Body of pancreas (tissue), 4 donors: ENCODE measurements around the gene KIF1B. TPM values are rescaled to one million over a fixed set of nuclear protein-coding genes. Genes with fewer than 3 reads are reported as not detected.

Source experiments
- ATAC-seq: fragments of 150-250 bp; one replicate; pipeline ENCODE4 v1.9.1; 2016
- DNase-seq, 4 donors: peaks; one replicate each; pipeline ENCODE4 v3.0.0-alpha.2; 2019
- H3K27ac ChIP-seq, 4 donors: fragments of 200-600 bp; sonication (generic); 1 replicate in 3 of 4; 2 replicates in 1 of 4; pipeline versions ENCODE4 v1.5.1 to v1.6.1; 2016 to 2019; ENCODE audit warnings: mild to moderate bottlenecking in 1 of 4, mixed read lengths in 1 of 4, moderate library complexity in 1 of 4
- H3K27me3 ChIP-seq, 2 donors: fragments of 200-600 bp; sonication (generic); one replicate each; pipeline ENCODE4 v1.6.0; 2016; ENCODE audit warnings: mild to moderate bottlenecking in 1 of 2
- H3K36me3 ChIP-seq, 2 donors: fragments of 200-600 bp; sonication (generic); replicated peaks in 1 of 2; 2 replicates each; pipeline ENCODE4 v1.5.1; 2016; ENCODE audit warnings: low read depth in 2 of 2; ENCODE audit not compliant: insufficient read depth in 1 of 2
- H3K4me1 ChIP-seq: fragments of 200-600 bp; sonication (generic); one replicate; pipeline ENCODE4 v1.6.0; 2016
- H3K4me3 ChIP-seq, 2 donors: fragments of 200-600 bp; sonication (generic); 1 replicate in 1 of 2; 2 replicates in 1 of 2; pipeline ENCODE4 v1.5.1; 2016 to 2019
- H3K9me3 ChIP-seq, 3 donors: fragments of 200-600 bp; sonication (generic); 1 replicate in 2 of 3; 2 replicates in 1 of 3; pipeline ENCODE4 v1.5.1; 2016
- POLR2A ChIP-seq, 3 donors: fragments of 450-650 bp; IDR thresholded peaks; one replicate each; pipeline ENCODE4 v1.6.1; 2016; ENCODE audit warnings: antibody characterized with exemption in 3 of 3, mild to moderate bottlenecking in 2 of 3
- WGBS, 2 donors: methylation state at CpG; one replicate each; pipeline ENCODE4 v1.1.5; 2017; 5-methylcytosine and 5-hydroxymethylcytosine counted together
- intact Hi-C: fragments of 100-400 bp; cut with DNase I; formaldehyde crosslinking; loops from one replicate; pipeline ENCODE4 v1.15.1; 2023
- total RNA-seq, 2 donors: library from RNA; depleted of rRNA; stranded (reverse); fragments of >200 nt; gene quantifications; one replicate each; pipeline ENCODE4 v1.1.0, GENCODE V29; 2016
- TF ChIP-seq, protein P1 (sequence below), 7 experiments: fragments of 450-650 bp in 4 of 7; fragments of 200-600 bp in 3 of 7; sonication (generic) in 3 of 7; IDR thresholded peaks; one replicate each; pipeline ENCODE4 v1.5.1; 2016 to 2019; ENCODE audit warnings: antibody characterized with exemption in 7 of 7

Gene KIF1B
- total RNA-seq, 2 donors from 2014 or later: 39.2 to 46.8 TPM

DNA sequence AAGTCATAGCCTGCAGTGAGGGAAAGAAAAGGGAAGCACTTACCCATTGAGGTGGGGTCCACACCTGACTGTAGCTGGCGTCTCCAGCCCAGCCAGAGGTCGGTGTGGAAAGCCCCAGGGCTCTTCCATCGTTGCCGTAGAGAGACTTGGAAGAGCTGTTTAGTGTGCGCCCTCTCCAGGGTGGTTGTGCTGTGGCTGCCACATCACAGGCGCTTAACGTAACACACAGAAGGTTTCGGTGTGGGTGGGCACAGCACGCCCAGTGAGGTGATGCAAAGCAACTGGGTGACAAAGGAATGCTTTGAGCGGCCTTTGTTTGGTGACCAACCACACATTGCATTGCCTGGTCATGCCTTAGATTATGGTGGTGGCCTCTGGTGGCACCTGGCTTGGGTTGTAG, 36.8 kb upstream of the KIF1B start:
- ATAC-seq (no peak), DNase-seq (no peak)
- H3K27me3 ChIP-seq: no peaks in the 10 kb centered on the region
- no peaks in the 10 kb centered on the region for H3K9me3 ChIP-seq
- H3K4me1 ChIP-seq: peaks cover 19% of the 10 kb centered on the region
- TF ChIP-seq, protein P1, sequence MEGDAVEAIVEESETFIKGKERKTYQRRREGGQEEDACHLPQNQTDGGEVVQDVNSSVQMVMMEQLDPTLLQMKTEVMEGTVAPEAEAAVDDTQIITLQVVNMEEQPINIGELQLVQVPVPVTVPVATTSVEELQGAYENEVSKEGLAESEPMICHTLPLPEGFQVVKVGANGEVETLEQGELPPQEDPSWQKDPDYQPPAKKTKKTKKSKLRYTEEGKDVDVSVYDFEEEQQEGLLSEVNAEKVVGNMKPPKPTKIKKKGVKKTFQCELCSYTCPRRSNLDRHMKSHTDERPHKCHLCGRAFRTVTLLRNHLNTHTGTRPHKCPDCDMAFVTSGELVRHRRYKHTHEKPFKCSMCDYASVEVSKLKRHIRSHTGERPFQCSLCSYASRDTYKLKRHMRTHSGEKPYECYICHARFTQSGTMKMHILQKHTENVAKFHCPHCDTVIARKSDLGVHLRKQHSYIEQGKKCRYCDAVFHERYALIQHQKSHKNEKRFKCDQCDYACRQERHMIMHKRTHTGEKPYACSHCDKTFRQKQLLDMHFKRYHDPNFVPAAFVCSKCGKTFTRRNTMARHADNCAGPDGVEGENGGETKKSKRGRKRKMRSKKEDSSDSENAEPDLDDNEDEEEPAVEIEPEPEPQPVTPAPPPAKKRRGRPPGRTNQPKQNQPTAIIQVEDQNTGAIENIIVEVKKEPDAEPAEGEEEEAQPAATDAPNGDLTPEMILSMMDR (IDR thresholded peaks at IDR 0.05): no peak
- TF ChIP-seq POLR2A (IDR thresholded peaks at IDR 0.05): no peak
- intact Hi-C loops: no loop called here
- no peak overlapping the region for H3K27ac ChIP-seq
- WGBS, 2 donors: 82 to 98% methylated on average over 9 of the region's 10 CpGs
- no peak overlapping the region for H3K4me3 ChIP-seq
- H3K36me3 ChIP-seq: peaks cover 0 to 5% of the 10 kb centered on the region in 2 donors

DNA sequence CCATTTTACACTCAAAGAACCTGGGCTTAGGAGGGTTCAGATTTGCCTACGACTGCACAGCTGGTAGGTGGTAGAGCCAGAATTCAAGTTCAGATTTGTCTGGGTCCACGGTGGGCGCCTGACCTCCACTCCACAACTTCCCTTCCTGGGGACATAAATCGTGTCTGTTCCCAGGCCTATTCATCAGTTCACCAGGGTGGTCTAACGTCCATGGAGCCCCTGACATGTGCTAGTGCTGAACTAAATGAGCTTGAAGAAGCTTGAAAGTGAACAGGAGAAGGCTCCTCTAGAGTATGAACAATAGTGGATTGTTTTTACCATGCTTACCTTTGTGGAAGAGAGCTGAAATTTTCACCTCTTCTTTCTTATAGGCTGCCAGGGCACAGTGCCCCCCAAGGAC, 32.5 kb upstream of the KIF1B start:
- no peak overlapping the region for H3K4me3 ChIP-seq
- DNase-seq: no peak
- 54 to 69% methylated on average over 4 to 5 of the region's 5 CpGs for WGBS, 2 donors
- intact Hi-C loops: no loop called here
- peaks cover 18 to 24% of the 10 kb centered on the region in 2 donors for H3K36me3 ChIP-seq
- no peaks in the 10 kb centered on the region for H3K27me3 ChIP-seq
- H3K9me3 ChIP-seq: no peaks in the 10 kb centered on the region
- no peak for TF ChIP-seq POLR2A (IDR thresholded peaks at IDR 0.05)
- TF ChIP-seq, protein P1 (IDR thresholded peaks at IDR 0.05): no peak
- H3K27ac ChIP-seq: no peak overlapping the region
- no peak for ATAC-seq
- H3K4me1 ChIP-seq: no peaks in the 10 kb centered on the region

DNA sequence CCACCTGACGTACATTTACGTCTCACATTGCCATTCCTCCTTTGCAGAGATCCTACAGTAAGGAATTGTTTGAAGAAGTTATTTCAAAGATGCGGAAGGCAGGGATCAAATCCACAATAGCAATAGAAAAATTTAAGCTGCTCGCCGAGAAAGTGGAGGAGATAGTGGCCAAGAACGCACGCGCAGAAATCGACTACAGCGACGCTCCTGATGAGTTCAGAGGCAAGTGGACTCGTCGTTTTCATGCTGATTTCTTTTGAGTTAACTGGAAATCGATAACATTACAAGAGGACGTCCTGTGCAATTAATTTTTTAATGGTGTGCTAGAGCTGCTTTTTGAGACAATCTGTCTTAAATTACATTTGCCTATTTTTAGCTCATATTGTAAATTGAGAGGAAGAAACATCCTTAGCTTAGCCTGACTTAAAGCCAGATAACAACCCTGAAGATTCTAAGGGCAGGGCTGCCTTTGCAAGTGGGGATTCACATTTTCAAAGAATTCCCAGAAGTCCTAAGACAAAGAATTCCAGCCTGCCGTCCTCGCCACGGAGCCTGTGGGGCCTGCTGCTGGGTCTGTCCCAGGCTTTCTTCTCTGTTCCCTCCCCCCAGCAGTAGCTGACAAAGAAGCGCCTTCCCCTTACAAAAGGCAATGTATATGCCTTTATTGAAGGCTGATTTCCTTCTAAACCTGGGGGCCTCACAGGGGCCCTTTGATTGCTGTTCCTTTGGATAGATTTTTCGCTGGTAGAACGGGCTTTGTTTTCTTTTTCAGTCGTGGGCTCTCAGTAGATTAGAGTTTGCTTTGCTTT, 31.6 kb upstream of the KIF1B start:
- WGBS, 2 donors: 87 to 92% methylated on average over 22 of the region's 22 CpGs
- no peaks in the 10 kb centered on the region for H3K27me3 ChIP-seq
- H3K4me3 ChIP-seq: no peak overlapping the region
- peaks cover 18 to 24% of the 10 kb centered on the region in 2 donors for H3K36me3 ChIP-seq
- H3K4me1 ChIP-seq: no peaks in the 10 kb centered on the region
- no peaks in the 10 kb centered on the region for H3K9me3 ChIP-seq
- no peak for TF ChIP-seq POLR2A (IDR thresholded peaks at IDR 0.05)
- TF ChIP-seq, protein P1 (IDR thresholded peaks at IDR 0.05): no peak
- DNase-seq (no peak), ATAC-seq (no peak)
- intact Hi-C loops: no loop called here
- no peak overlapping the region for H3K27ac ChIP-seq

DNA sequence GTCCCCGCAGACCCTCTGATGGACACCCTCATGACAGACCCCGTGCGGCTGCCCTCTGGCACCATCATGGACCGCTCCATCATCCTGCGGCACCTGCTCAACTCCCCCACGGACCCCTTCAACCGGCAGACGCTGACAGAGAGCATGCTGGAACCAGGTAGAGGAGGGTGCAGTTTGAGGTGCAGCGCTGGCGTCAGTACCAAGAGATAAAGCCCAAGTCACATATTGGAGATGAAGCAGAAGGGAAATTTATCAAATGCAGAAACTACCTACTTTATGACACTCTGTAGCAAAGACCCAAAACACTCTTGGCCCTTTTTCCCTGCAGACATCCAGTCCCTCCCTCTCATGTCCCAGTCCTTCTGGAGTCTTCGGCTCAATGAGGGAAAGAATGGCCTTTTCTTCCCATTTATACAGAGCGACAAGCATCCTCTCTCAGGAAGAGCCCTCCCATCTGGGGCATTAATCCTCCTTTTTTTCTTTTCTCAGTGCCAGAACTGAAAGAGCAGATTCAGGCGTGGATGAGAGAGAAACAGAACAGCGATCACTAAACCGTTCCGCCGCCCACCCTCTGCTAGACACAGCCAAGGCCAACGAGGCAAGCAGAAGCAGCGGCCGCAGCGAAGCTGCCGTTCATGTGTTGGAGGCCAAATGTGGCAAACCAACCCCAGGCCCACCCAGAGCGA, 30.8 kb upstream of the KIF1B start:
- Histone ChIP-seq H3K27ac (no peak overlapping the region), H3K4me1 (no peaks in the 10 kb centered on the region), H3K9me3 (no peaks in the 10 kb centered on the region), H3K4me3 (no peak overlapping the region), H3K27me3 (no peaks in the 10 kb centered on the region), H3K36me3 (peaks cover 18 to 24% of the 10 kb centered on the region in 2 donors)
- intact Hi-C loops: no loop called here
- DNase-seq: no peak
- WGBS, 2 donors: 86 to 92% methylated on average over 19 to 23 of the region's 23 CpGs
- ATAC-seq: no peak
- TF ChIP-seq, protein P1 (IDR thresholded peaks at IDR 0.05): no peak
- no peak for TF ChIP-seq POLR2A (IDR thresholded peaks at IDR 0.05)
